HEK293T (cell line): ENCODE data around the gene EIPR1.

Source experiments
- ARNT ChIP-seq: fragments of 450-650 bp; IDR thresholded peaks from 2 replicates; pipeline ENCODE4 v1.6.1; 2017; ENCODE audit warnings: mild to moderate bottlenecking
- BHLHE40 ChIP-seq: fragments of 450-650 bp; IDR thresholded peaks from 2 replicates; pipeline ENCODE4 v1.6.1; 2016; ENCODE audit warnings: mild to moderate bottlenecking, moderate library complexity, borderline replicate concordance
- ELF4 ChIP-seq: fragments of 450-650 bp; IDR thresholded peaks from 2 replicates; pipeline ENCODE4 v1.6.1; 2017; ENCODE audit warnings: antibody characterized with exemption
- FOXM1 ChIP-seq: fragments of 450-650 bp; IDR thresholded peaks from 2 replicates; pipeline ENCODE4 v1.6.1; 2017; ENCODE audit warnings: mild to moderate bottlenecking, borderline replicate concordance
- PKNOX1 ChIP-seq: fragments of 450-650 bp; IDR thresholded peaks from 2 replicates; pipeline ENCODE4 v1.6.1; 2016
- SUZ12 ChIP-seq: fragments of 450-650 bp; IDR thresholded peaks from 2 replicates; pipeline ENCODE4 v1.6.1; 2016; ENCODE audit warnings: mild to moderate bottlenecking
- TARDBP ChIP-seq: fragments of 450-650 bp; IDR thresholded peaks from 2 replicates; pipeline ENCODE4 v1.6.1; 2016
- ZNF384 ChIP-seq: fragments of 450-650 bp; IDR thresholded peaks from 2 replicates; pipeline ENCODE4 v1.6.1; 2016

DNA sequence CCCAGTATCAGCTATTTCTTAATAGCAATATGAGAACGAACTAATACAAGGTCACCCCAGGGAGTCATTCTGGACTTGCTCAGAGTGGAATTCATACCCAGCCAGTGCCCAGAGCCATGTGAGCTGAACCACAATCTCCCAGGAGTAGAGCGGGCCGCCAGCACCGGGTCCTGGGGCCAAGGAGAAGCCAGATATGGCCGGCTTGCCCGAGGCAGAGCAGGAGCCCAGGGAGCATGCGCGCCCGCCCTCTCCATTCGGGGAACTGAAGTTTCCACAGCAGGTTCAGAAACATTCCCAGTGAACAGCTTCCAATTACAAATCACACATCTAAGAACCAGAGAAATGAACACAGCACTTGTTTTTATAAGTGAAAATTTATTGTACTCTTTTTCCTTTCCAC, 37.5 kb downstream of the EIPR1 start:
- TF ChIP-seq SUZ12 (no peak), FOXM1 (no peak), BHLHE40 (no peak), ELF4 (no peak), ARNT (no peak), ZNF384 (no peak), TARDBP (no peak), PKNOX1 (no peak)
